GM18907 (cell line): ENCODE measurements around the gene ZNF264.
"Not testable (repeated sequence)": the region's sequence is repeated elsewhere in the genome, so short reads cannot be mapped to it uniquely, and the experiment has no call there.

Source experiments
- ATAC-seq: cut with Tn5 transposase; IDR thresholded peaks from one replicate; pipeline ENCODE4 v1.9.1; 2021; ENCODE audit warnings: mild to moderate bottlenecking, moderate library complexity; ENCODE audit not compliant: unreplicated experiment

The ZNF264 gene

GRCh38 chr19:57191141-57192076 lies at the start of gene ZNF264:
Gene ZNF264, plus strand, starts transcription at chr19:57191500. Its CDS starts 414 bp downstream, at chr19:57191914.
- peak; percentile 96 for ATAC-seq

DNA sequence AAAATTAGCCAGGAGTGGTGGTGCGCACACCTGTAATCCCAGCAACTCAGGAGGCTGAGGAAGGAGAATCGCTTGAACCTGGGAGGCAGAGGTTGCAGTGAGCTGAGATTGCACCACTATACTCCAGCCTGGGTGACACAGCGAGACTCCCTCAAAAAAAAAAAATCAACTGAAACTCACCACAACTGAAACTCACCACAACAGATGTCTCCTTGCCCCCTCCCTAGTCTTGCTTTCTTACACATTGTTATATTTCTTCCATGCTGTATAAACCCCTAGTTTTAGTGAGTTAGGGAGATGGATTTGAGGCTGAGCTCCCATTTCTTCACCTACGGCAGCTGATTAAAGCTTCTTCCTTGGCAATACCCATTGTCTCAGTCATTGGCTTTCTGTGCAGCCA lies 49.6 kb upstream of the ZNF264 start:
- ATAC-seq: no peak

GRCh38 chr19:57152921-57153320 lies 38.4 kb upstream of the ZNF264 start:
- ATAC-seq: no peak

GRCh38 chr19:57161985-57162539 lies 29.2 kb upstream of the ZNF264 start:
- no peak for ATAC-seq

DNA sequence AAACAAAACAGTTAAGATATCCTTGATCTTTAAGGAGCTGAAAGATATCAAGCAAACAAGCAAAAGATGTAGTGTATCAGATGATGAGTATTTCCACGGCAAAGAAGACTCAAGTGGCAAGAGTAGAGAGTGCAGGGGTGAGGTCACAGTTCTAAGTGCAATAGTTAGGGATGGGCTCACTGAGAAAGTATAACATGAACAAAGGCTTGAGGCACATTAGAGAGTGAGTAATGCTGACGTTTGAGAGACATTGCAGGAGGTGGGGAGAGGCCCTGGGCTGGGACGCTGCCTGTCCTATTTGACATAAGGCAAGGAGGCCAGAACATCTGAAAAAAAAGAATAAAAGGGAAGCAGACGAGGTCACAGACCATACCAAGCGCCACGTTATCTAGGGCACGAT lies 25.5 kb upstream of the ZNF264 start:
- ATAC-seq: no peak

- ATAC-seq: no peak
Observed at GRCh38 chr19:57167385-57167784, 23.9 kb upstream of the ZNF264 start, which contains the start of gene DUXA. Gene DUXA, minus strand, starts transcription at chr19:57167485. Its CDS starts 42 bp downstream, at chr19:57167443.

- no peak for ATAC-seq
Observed at GRCh38 chr19:57171551-57172081, 19.7 kb upstream of the ZNF264 start.

- no peak for ATAC-seq
Observed at GRCh38 chr19:57190301-57190700, 999 bp upstream of the ZNF264 start.

DNA sequence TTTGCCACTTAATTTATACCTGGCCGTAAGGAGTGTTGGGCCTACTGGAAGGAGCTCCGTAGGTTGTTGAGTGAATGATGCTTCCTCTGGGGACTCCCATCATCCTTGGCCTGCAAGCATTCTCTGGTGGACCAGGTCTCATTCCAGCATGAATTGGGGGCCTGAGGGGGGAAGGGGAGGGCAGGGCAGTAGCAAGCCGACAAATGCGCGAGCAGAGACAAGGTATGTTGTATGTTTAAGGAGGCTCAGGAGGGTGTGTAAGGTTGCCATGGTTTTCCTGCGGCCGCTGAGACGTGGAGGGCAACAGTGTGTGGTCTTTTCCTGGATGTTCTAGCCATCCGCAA lies 749 bp downstream of the ZNF264 start:
- ATAC-seq: no peak

DNA sequence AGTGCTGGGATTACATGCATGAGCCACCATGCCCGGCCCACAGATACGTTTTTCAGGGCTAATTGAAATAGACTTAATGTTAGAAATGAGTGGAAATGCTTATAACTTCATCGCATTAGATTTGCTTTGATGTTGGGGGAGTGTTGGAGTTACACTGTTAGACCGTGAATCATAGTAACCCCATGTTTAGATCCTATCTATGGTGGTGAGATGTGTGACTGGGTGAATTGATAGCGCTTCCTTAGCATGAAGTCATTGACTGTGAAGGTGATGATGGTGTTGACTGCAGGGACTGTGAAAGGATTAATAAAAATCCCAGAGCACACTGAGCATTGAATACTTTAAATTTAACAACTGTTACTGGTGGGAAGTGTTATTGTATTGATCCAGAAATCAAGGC lies 1.7 kb downstream of the ZNF264 start:
- no peak for ATAC-seq

DNA sequence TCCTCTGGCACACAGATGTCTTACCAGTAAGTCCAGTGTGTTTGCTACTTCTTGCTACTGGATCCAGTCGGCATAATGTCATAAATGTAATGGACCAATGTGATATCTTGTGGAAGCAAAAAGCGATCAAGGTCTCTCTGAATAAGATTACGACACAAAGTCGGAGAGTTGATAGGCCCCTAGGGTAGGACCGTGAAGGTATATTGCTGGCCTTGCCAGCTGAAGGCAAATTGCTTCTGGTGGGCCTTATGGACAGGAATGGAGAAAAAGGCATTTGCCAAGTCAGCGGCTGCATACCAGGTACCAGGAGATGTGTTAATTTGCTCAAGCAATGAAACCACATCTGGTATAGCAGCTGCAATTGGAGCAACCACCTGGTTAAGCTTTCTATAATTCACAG lies 6.6 kb downstream of the ZNF264 start:
- not testable (repeated sequence) for ATAC-seq

DNA sequence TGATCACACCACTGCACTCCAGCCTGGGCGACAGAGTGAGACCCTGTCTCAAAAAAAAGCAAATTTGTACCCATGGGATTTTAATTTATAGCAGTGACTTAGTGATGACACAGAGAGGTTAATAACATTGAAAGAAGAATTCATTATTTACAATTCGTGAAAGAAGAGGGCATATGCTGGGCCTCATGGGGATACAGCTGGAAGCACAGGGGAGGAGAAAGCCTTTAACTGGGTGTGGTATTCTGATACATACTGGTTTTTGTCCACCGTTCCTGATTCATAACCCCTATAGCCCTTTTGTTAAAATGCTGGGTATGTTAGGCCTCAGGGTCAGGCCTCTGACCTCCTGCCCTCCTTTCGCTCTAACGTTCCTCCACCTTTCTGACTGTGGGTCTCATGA lies 10.9 kb downstream of the ZNF264 start:
- no peak for ATAC-seq

DNA sequence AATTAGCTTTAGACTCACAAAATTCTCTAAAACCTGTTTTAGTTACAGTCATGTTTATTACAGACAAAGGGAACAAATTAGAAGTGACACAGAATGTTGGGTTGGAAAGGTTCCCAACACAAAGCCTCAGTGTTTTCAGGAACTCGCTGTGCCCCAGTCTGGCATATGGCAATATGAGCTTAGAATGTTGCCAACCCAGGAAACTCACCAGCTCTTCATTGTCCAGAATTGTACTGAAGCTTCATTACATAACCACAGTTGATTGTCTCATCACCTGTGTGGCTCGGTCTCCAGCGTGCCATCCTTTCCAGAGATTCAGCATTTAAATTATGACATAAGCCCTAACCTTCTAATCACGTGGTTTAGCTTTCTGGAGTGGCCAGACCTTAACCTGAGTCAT lies 19.1 kb downstream of the ZNF264 start:
- ATAC-seq: no peak

DNA sequence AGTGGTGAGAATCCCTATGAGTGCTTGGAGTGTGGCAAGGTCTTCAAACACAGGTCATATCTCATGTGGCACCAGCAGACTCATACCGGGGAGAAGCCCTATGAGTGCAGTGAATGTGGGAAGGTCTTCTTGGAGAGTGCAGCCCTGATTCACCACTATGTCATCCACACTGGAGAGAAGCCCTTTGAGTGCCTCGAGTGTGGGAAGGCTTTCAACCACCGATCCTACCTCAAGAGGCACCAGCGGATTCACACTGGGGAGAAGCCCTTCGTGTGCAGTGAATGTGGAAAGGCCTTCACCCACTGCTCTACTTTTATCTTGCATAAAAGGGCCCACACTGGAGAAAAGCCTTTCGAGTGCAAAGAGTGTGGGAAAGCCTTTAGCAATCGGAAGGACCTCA lies 20.8 kb downstream of the ZNF264 start:
- no peak for ATAC-seq

- ATAC-seq: no peak
Observed at GRCh38 chr19:57227502-57227901, 36.2 kb downstream of the ZNF264 start.

DNA sequence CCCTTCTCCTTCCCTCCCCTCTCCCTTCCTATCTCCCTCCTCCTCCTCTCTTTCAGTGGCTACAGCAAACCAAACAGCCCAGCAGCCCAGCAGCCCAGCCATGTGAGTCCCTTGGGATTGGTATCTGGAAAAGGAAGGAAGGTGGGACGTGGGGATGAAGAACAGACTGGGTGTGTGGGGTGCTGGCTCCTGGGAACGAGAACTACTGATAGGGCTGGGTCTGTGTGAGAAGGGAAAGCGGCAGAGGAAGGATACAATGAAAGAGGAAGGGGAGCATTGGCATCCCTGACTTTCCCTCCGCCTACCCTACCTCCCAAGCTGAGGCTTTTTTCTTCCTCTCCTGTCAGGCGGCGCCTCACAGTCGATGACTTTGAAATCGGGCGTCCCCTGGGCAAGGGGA lies 40.4 kb downstream of the ZNF264 start:
- no peak for ATAC-seq

- no peak for ATAC-seq
Observed at GRCh38 chr19:57233207-57233606, 41.9 kb downstream of the ZNF264 start.

GRCh38 chr19:57239982-57240310 lies 48.6 kb downstream of the ZNF264 start:
- ATAC-seq: peak; percentile 29

DNA sequence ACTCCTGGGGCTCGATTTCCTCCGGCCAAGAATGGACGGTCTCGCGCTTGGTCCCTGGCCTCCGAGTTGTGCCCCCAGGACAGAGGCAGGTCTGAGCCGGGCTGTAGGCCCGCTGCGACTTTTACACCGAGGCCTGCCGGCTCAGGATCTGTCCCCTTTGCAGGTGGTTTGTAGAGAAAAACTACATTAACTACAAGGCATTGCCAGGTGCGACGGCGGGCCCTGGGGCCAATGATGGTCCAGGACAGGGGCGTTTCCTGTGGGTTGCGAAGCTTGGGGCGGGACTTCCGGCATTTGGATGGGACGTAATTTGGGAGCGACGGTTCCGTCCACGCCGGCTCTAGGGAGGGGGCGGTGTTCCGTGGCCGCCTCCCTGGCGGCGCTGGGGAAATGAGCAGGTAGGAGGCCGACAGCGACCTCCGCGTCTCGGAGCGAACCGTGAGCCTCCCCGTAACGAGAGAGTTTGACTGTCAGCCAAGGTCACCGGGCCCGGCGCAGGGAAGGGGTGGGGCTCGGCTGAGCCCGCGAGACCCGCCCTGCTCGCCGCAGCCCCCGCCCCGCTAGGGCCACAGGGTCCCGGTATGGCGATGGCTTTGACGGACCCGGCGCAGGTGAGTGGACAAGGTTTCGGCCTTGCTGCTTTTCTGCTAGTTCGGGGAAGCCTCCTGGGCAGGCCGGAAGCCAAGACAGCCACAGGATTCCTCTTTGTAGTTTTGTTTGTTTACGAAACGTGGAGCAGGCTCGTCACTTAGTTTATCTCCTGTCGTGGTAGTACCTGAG lies 49.2 kb downstream of the ZNF264 start, which contains the start of gene ZNF805:
Gene ZNF805, plus strand, starts transcription at position 322 of the 780 bp plus-strand sequence. Its CDS starts 260 bp downstream, at position 582.
- ATAC-seq: peak; percentile 91

DNA sequence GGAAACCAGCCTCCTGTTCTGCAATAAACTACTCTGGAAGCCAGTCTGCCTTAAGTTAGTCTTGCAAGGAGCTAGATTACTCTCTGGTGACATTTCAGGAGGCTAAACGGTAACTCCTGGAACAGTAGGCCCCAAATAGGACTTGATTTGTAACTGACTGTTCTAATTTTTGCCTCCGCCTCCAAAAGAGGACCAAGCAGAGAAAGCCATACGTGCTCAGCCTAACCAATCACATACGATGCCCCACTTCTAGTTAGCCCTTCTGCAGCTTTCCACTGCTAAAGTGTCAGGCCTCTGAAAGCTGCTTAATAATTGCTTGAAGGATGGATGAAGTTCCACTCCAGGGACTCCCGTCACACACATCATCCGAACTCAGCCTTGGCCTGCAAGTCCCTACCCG lies 49.9 kb downstream of the ZNF264 start:
- ATAC-seq: no peak

- ATAC-seq: no peak
Observed at GRCh38 chr19:57242821-57243220, 51.5 kb downstream of the ZNF264 start.
